Endothelial cell of umbilical vein (primary cell): ENCODE measurements around the gene ARMC5. TPM values are rescaled to one million over a fixed set of nuclear protein-coding genes. Genes with fewer than 3 reads are reported as not detected.

Experiments
- BruUV-seq: library from RNA; stranded (reverse); fragments of 400-500 nt; replicated peaks from 2 replicates; lab custom pipeline; 2021; lab: Mats Ljungman, UMichigan
- CTCF ChIA-PET: fragments of 300-600, 350-600 bp; sonication (Branson Sonifier 250); formaldehyde crosslinking; loops from one replicate; lab custom pipeline; 2021; ENCODE audit warnings: antibody characterized with exemption, inconsistent platforms; lab: Charles Lee
- POLR2A ChIA-PET: fragments of 300-600, 350-600 bp; sonication (Branson Sonifier 250); formaldehyde crosslinking; loops from one replicate; lab custom pipeline; 2021; ENCODE audit warnings: antibody characterized with exemption, inconsistent platforms; lab: Charles Lee
- DNase-seq: peaks from one replicate; pipeline ENCODE4 v3.0.0-alpha.2; 2011; ENCODE audit warnings: low read depth, low spot score
- FAIRE-seq: peaks from 2 replicates; lab custom pipeline; 2011; peaks lifted over from hg19 to GRCh38; lab: Jason Lieb, UNC
- H2AFZ ChIP-seq: 2 replicates; pipeline ENCODE4 v1.6.0; 2012; ENCODE audit warnings: low read depth, low read length, control low read depth, inconsistent platforms
- H3K27ac ChIP-seq: 2 replicates; pipeline ENCODE4 v1.5.1; 2011; ENCODE audit warnings: low read depth, mild to moderate bottlenecking, control low read depth, low read length, moderate library complexity; ENCODE audit not compliant: insufficient read depth
- H3K27me3 ChIP-seq, 2 experiments: 2 replicates each; pipeline versions ENCODE4 v1.6.0 to v1.6.1; 2011; ENCODE audit warnings: low read length in 2 of 2, mixed read lengths in 1 of 2; ENCODE audit not compliant: control insufficient read depth in 2 of 2, insufficient read depth in 2 of 2
- H3K36me3 ChIP-seq, 2 experiments: 2 replicates in 1 of 2; 3 replicates in 1 of 2; pipeline ENCODE4 v1.5.1; 2011; ENCODE audit warnings: low read length in 2 of 2, mild to moderate bottlenecking in 1 of 2, moderate library complexity in 1 of 2; ENCODE audit not compliant: control insufficient read depth in 2 of 2, insufficient read depth in 2 of 2; ENCODE audit errors: extremely low read depth in 1 of 2
- H3K4me1 ChIP-seq: 3 replicates; pipeline ENCODE4 v1.5.1; 2011; ENCODE audit warnings: mild to moderate bottlenecking, low read length; ENCODE audit not compliant: control insufficient read depth, insufficient read depth; ENCODE audit errors: extremely low read depth
- H3K4me2 ChIP-seq: 2 replicates; pipeline ENCODE4 v1.6.1; 2011; ENCODE audit warnings: low read length, control low read depth, mixed read lengths; ENCODE audit not compliant: insufficient read depth
- H3K4me3 ChIP-seq, 3 experiments: fragments of 200-600 bp in 1 of 3; sonication (generic), shearing (Covaris generic) in 1 of 3; replicated peaks in 1 of 3; 2 replicates each; pipeline ENCODE4 v1.5.1; 2011 to 2016; ENCODE audit warnings: control low read depth in 3 of 3, low read length in 3 of 3, mild to moderate bottlenecking in 2 of 3, inconsistent platforms in 1 of 3, low read depth in 1 of 3, moderate library complexity in 1 of 3; ENCODE audit not compliant: insufficient read depth in 1 of 3
- H3K79me2 ChIP-seq: 2 replicates; pipeline ENCODE4 v1.6.0; 2012; ENCODE audit warnings: low read length, inconsistent platforms; ENCODE audit not compliant: control insufficient read depth, insufficient read depth
- H3K9ac ChIP-seq: replicated peaks from 2 replicates; pipeline ENCODE3; 2011; ENCODE audit warnings: low read length, control low read depth; ENCODE audit not compliant: insufficient read depth; ENCODE audit errors: extremely low read depth
- H3K9me1 ChIP-seq: replicated peaks from 3 replicates; pipeline ENCODE4 v1.6.0; 2011; ENCODE audit warnings: mild to moderate bottlenecking, low read length; ENCODE audit not compliant: control insufficient read depth, insufficient read depth; ENCODE audit errors: extremely low read depth
- H3K9me3 ChIP-seq: replicated peaks from 2 replicates; pipeline ENCODE4 v1.5.1; 2012; ENCODE audit warnings: low read length, inconsistent platforms; ENCODE audit not compliant: control insufficient read depth, insufficient read depth
- H4K20me1 ChIP-seq: replicated peaks from 2 replicates; pipeline ENCODE3; 2011; ENCODE audit warnings: mild to moderate bottlenecking, low read length; ENCODE audit not compliant: control insufficient read depth, insufficient read depth; ENCODE audit errors: extremely low read depth
- GATA2 ChIP-seq: IDR thresholded peaks from 2 replicates; pipeline ENCODE4 v1.7.0; 2011; ENCODE audit warnings: low read depth, mild to moderate bottlenecking, moderate library complexity, mixed read lengths, low read length; ENCODE audit not compliant: insufficient read length, insufficient read depth
- JUN ChIP-seq: IDR thresholded peaks from 2 replicates; pipeline ENCODE4 v1.6.1; 2011; ENCODE audit warnings: borderline replicate concordance, low read depth; ENCODE audit not compliant: insufficient read length, insufficient read depth
- POLR2A ChIP-seq: IDR thresholded peaks from 2 replicates; pipeline ENCODE4 v1.6.1; 2012; ENCODE audit warnings: low read depth, mild to moderate bottlenecking, control low read depth, low read length
- POLR2AphosphoS5 ChIP-seq: IDR thresholded peaks from 2 replicates; pipeline ENCODE4 v1.6.1; 2012; ENCODE audit warnings: low read depth, mild to moderate bottlenecking, control low read depth, low read length, moderate library complexity; ENCODE audit not compliant: insufficient read depth
- dilution Hi-C: fragments of 300-500 bp; cut with MboI; formaldehyde crosslinking; loops from one replicate; pipeline ENCODE4 v1.15.0; 2019; ENCODE audit warnings: low sequenced_read_pairs; ENCODE audit not compliant: extremely low pct_ligation_motif_present
- intact Hi-C: fragments of 100-400 bp; cut with micrococcal nuclease; formaldehyde crosslinking; loops from one replicate; pipeline ENCODE4 v1.10.0; 2022
- polyA plus RNA-seq, 4 experiments: library from polyadenylated mRNA; depleted of rRNA in 3 of 4; stranded (reverse) in 3 of 4; unstranded in 1 of 4; fragments of >200 nt; gene quantifications; 2 replicates each; pipeline versions ENCODE4 v1.2.1 to v1.2.3, GENCODE V29; 2011 to 2012; ENCODE audit warnings: missing spikeins in 1 of 4
- total RNA-seq: library from RNA; stranded (reverse); gene quantifications from 2 replicates; pipeline ENCODE4 v1.2.3, GENCODE V29; 2021
- TF ChIP-seq, protein P1 (sequence below): IDR thresholded peaks from 2 replicates; pipeline ENCODE4 v1.6.1; 2011; ENCODE audit not compliant: insufficient read depth, insufficient read length
- TF ChIP-seq, protein P2 (sequence below), 2 donors: IDR thresholded peaks; 1 replicate in 1 of 2; 2 replicates in 1 of 2; pipeline ENCODE4 v1.5.1; 2011; ENCODE audit warnings: low read length in 2 of 2, mild to moderate bottlenecking in 2 of 2, moderate library complexity in 2 of 2, control low read depth in 1 of 2, inconsistent platforms in 1 of 2, low read depth in 1 of 2; ENCODE audit not compliant: insufficient read depth in 1 of 2; ENCODE audit errors: extremely low read depth in 1 of 2

The ARMC5 gene
- total and polyA plus RNA-seq, 2 donors (not counting 3 experiments of a cell fraction or from before 2014, with no cell fraction given): 17.3 to 18.8 TPM

DNA sequence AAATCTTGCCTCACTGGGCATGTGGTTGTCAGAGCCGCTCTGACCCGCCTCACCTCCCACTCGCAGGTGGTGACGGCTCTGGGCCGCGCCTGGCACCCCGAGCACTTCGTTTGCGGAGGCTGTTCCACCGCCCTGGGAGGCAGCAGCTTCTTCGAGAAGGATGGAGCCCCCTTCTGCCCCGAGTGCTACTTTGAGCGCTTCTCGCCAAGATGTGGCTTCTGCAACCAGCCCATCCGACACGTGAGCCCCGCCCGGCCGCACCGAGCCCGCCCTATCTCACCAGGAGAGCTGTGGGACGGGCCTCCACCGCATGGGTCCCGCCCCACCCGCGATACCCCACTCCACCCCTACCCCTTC is 16.6 kb downstream of the ARMC5 start:
- FAIRE-seq (no peak), DNase-seq (no peak)
- Histone ChIP-seq H3K9me1 (no peaks in the 10 kb centered on the region), H3K4me3 (no peak overlapping the region), H3K9me3 (no peaks in the 10 kb centered on the region), H3K79me2 (peaks cover 31% of the 10 kb centered on the region), H3K27me3 (no peaks in the 10 kb centered on the region), H3K27ac (no peak overlapping the region), H3K4me1 (peaks cover 21% of the 10 kb centered on the region), H4K20me1 (no peaks in the 10 kb centered on the region), H3K9ac (no peak overlapping the region), H2AFZ (no peak overlapping the region), H3K36me3 (peaks cover 19 to 20% of the 10 kb centered on the region in 2 experiments), H3K4me2 (no peak overlapping the region)
- ChIA-PET POLR2A (no interaction called here), CTCF (interaction anchor here (1.7 to 2.0 kb wide), 2 partner anchors 16 to 491 kb away, joined by 3 to 11 read pairs; no protein-coding TSS in a partner anchor)
- dilution Hi-C loops (no loop called here), intact Hi-C loops (no loop called here)
- BruUV-seq: no TSS peak
- TF ChIP-seq, protein P1, sequence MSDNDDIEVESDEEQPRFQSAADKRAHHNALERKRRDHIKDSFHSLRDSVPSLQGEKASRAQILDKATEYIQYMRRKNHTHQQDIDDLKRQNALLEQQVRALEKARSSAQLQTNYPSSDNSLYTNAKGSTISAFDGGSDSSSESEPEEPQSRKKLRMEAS: no peak
- TF ChIP-seq JUN (no peak), POLR2AphosphoS5 (no peak), GATA2 (no peak), POLR2A (no peak)
- TF ChIP-seq, protein P2, sequence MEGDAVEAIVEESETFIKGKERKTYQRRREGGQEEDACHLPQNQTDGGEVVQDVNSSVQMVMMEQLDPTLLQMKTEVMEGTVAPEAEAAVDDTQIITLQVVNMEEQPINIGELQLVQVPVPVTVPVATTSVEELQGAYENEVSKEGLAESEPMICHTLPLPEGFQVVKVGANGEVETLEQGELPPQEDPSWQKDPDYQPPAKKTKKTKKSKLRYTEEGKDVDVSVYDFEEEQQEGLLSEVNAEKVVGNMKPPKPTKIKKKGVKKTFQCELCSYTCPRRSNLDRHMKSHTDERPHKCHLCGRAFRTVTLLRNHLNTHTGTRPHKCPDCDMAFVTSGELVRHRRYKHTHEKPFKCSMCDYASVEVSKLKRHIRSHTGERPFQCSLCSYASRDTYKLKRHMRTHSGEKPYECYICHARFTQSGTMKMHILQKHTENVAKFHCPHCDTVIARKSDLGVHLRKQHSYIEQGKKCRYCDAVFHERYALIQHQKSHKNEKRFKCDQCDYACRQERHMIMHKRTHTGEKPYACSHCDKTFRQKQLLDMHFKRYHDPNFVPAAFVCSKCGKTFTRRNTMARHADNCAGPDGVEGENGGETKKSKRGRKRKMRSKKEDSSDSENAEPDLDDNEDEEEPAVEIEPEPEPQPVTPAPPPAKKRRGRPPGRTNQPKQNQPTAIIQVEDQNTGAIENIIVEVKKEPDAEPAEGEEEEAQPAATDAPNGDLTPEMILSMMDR (IDR thresholded peaks at IDR 0.05; ENCODE audit: extremely low read depth in 1 of 2, insufficient read depth in 1 of 2, low read depth in 1 of 2, low read length in 2 of 2): no peak
